Mucosa of rectum (tissue), 2 donors: ENCODE results near the gene GNG7.
"Not testable (repeated sequence)": the region's sequence is repeated elsewhere in the genome, so short reads cannot be mapped to it uniquely, and the experiment has no call there.

Source experiments
- H3K27ac ChIP-seq, 2 donors: one replicate each; pipeline ENCODE4 v1.7.0; 2013; ENCODE audit warnings: inconsistent platforms in 2 of 2, low read depth in 2 of 2, low read length in 2 of 2
- H3K27me3 ChIP-seq, 2 donors: one replicate each; pipeline ENCODE4 v1.7.0; 2013; ENCODE audit warnings: low read length in 2 of 2; ENCODE audit not compliant: control insufficient read depth in 2 of 2, insufficient read depth in 2 of 2
- H3K36me3 ChIP-seq, 2 donors: one replicate each; pipeline ENCODE4 v1.7.0; 2013; ENCODE audit warnings: low read length in 2 of 2; ENCODE audit not compliant: control insufficient read depth in 2 of 2, insufficient read depth in 2 of 2
- H3K4me1 ChIP-seq, 2 donors: one replicate each; pipeline ENCODE4 v1.7.0; 2013; ENCODE audit warnings: low read length in 2 of 2, mild to moderate bottlenecking in 1 of 2; ENCODE audit not compliant: control insufficient read depth in 2 of 2, insufficient read depth in 2 of 2
- H3K4me3 ChIP-seq, 2 donors: one replicate each; pipeline ENCODE4 v1.7.0; 2013; ENCODE audit warnings: low read length in 2 of 2
- H3K9ac ChIP-seq, 2 donors: one replicate each; pipeline ENCODE4 v1.7.0; 2013; ENCODE audit warnings: low read length in 2 of 2, low read depth in 1 of 2, mild to moderate bottlenecking in 1 of 2
- H3K9me3 ChIP-seq, 2 donors: one replicate each; pipeline ENCODE4 v1.7.0; 2013; ENCODE audit warnings: low read length in 2 of 2; ENCODE audit not compliant: control insufficient read depth in 2 of 2
- donor health status: healthy.
- donor health status: Normal muscosa, but diverticular disease.

Gene GNG7

DNA sequence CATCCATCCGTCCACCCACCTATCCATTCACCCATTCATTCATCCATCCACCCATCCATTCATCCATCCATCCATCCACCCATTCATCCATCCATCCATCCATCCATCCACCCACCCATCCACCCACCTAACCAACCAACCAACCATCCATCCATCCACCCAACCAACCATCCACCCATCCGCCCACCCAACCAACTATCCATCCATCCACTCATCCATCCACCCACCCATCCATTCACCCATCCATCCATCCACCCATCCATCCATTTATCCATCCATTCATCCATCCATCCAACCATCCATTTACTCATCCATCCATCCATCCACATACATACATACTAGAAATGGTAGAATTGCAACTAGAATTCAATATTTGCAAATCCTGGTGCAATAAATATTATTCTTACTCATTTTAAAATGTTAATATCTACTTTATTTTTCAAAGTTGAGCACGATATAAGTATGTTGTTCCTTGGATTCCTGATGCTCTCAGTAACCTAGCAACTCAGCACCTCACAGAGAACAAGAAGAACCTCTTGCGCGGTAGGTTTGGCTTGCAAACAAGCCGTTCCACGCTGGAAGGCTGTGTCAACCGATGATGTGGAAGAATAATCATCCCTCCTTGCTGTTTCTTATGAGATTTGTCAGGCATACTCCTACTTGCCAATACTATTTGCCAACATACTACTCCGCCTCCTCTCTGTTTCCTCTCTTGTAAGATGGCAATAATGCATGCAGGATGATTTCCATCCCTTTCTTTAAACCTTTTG, 111.7 kb downstream of the GNG7 start:
- Histone ChIP-seq H3K36me3 (no peaks in the 10 kb centered on the region), H3K4me3 (no peak overlapping the region), H3K27ac (no peak overlapping the region), H3K9ac (no peak overlapping the region), H3K4me1 (peaks cover 5 to 6% of the 10 kb centered on the region in 2 donors), H3K9me3 (no peaks in the 10 kb centered on the region), H3K27me3 (no peaks in the 10 kb centered on the region)

DNA sequence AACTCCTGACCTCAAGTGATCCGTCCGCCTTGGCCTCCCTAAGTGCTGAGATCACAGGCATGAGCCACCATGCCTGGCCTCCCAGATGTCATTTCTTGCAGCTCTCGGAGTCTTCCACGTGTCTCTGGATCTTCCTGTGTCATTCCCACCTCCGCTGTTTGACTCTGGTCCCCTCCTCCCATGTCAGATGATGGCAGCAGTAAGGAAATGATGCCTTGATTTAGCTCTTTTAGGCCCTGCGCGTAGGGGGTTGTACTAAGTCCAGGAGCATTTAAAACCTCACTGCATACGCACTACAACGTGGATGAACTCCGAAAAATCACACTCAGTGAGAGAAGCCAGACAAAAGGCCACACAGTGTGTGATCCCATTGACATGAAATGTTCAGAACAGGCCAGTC, 113.1 kb downstream of the GNG7 start:
- peaks cover 5 to 6% of the 10 kb centered on the region in 2 donors for H3K4me1 ChIP-seq
- H3K9ac ChIP-seq = no peak overlapping the region
- H3K36me3 ChIP-seq = no peaks in the 10 kb centered on the region
- H3K4me3 ChIP-seq = no peak overlapping the region
- no peak overlapping the region for H3K27ac ChIP-seq
- H3K9me3 ChIP-seq = no peaks in the 10 kb centered on the region
- no peaks in the 10 kb centered on the region for H3K27me3 ChIP-seq

DNA sequence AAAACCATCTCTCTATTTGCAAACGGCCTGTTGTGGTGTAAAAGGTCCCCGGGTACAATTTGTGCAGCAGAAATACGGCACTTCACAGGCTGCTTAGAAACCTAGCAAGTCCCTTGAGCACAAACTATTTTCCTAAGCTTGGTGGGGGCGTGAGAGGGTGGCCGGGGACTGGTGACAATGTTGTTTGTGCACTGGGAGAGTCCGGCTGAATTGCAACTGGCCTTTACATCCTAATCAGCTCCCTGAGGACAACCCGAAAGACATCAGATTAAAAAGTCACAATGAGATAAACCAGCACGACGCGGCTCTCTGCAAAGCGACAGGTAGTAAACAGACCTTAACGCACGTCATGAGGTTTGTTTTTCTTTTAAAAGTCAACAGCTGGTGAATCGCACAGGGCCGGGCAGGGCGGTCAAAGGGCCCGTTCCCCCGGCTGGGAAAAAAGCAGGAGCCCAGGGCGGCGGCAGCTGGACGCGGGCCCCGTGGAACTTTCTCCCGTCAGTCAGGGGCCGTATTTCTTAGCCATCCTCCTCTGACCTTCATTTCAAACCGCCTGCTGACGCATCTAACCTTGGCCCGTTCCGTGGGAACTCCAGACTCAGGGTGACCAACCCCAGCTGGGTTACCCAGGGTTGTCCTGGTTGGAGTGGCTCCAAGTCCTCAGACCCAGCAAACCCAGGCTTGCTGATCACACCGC, 114.3 kb downstream of the GNG7 start:
- H3K36me3 ChIP-seq = no peaks in the 10 kb centered on the region
- H3K4me3 ChIP-seq = peak overlapping the region in 1 of 2 donors; percentile 50
- H3K27me3 ChIP-seq = no peaks in the 10 kb centered on the region
- peak overlapping the region; percentile 23 to 30 for H3K27ac ChIP-seq
- H3K4me1 ChIP-seq = peaks cover 5 to 6% of the 10 kb centered on the region in 2 donors
- H3K9me3 ChIP-seq = no peaks in the 10 kb centered on the region
- peak overlapping the region; percentile 34 to 41 for H3K9ac ChIP-seq

DNA sequence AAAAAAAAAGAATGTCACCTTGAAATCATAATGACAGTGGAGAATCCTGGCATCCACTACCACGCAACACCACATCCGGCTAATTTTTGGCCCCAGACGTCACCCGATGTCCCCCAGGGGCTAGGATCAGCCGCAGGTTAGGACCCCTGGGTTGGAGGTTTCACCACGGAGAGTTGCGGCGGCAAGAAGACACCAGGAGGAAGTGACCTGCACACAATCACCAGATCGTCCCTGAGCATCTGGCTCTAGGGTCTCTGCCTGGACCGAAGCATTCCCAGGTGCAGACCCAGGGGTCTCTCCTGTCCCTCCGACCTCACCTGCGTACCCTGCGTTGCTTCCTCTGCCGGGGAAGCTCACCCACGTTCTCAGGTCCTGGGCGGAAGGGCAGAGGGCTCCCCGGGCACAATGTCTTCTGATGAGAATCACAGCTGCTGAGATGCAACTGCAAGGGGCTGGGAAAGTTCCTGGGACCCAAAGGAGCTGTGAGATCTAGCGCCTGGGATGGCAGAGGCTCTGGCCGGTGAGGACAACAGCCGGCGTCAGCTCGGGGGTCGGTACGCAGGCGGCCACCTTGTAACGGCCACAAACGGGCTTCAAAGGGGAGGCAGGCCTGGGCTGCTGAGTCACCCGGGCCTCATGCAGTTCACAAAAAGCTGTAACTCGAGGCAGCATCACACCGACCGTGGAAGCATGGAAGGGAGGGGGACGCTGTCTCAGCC, 115.3 kb downstream of the GNG7 start:
- Histone ChIP-seq H3K9ac (no peak overlapping the region), H3K4me1 (peaks cover 5 to 6% of the 10 kb centered on the region in 2 donors), H3K36me3 (no peaks in the 10 kb centered on the region), H3K4me3 (no peak overlapping the region), H3K27ac (peak overlapping the region in 1 of 2 donors; percentile 16), H3K27me3 (no peaks in the 10 kb centered on the region), H3K9me3 (no peaks in the 10 kb centered on the region)

DNA sequence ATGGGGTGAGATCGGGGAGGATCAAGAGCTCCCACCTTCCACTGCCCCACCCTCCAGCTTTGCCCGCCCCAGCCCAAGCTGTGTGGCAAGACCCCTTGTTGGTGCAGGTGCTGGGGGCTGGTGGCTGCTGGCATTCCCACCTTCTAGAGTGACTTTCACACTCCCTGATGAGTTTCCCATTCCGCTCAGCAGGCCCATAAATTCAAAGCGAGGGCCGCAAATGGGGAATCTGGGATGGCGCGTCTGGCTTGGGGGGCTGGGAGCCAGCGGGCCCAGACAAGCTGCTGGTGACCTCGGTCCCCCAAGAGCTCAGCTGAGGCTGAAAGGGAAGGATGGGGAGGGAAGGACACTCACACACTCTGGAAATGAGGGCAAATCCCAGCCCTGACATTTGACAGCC, 116.3 kb downstream of the GNG7 start:
- Histone ChIP-seq H3K36me3 (no peaks in the 10 kb centered on the region), H3K27ac (no peak overlapping the region), H3K4me3 (no peak overlapping the region), H3K9me3 (no peaks in the 10 kb centered on the region), H3K27me3 (no peaks in the 10 kb centered on the region), H3K4me1 (peaks cover 5 to 6% of the 10 kb centered on the region in 2 donors), H3K9ac (no peak overlapping the region)

DNA sequence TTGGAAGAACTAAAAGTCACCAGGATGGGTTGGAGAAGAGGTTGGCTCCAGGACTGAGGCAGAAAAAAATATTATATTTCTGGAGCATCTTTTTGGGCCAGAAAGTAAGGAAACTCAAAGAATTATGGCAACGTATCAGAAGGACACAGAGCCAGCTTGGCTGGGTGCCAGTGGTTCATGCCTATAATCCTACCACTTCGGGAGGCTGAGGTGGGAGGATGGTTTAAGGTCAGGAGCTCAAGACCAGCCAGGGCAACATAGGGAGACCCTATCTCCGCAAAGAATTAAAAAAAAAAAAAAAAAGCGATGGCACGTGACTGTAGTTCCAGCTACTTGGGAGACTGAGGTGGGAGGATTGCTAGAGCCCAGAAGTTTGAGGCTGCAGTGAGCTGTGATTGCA, 118.5 kb downstream of the GNG7 start:
- Histone ChIP-seq H3K9ac (no peak overlapping the region), H3K36me3 (no peaks in the 10 kb centered on the region), H3K27me3 (no peaks in the 10 kb centered on the region), H3K27ac (no peak overlapping the region), H3K4me1 (peaks cover 12 to 14% of the 10 kb centered on the region in 2 donors), H3K9me3 (no peaks in the 10 kb centered on the region), H3K4me3 (no peak overlapping the region)

DNA sequence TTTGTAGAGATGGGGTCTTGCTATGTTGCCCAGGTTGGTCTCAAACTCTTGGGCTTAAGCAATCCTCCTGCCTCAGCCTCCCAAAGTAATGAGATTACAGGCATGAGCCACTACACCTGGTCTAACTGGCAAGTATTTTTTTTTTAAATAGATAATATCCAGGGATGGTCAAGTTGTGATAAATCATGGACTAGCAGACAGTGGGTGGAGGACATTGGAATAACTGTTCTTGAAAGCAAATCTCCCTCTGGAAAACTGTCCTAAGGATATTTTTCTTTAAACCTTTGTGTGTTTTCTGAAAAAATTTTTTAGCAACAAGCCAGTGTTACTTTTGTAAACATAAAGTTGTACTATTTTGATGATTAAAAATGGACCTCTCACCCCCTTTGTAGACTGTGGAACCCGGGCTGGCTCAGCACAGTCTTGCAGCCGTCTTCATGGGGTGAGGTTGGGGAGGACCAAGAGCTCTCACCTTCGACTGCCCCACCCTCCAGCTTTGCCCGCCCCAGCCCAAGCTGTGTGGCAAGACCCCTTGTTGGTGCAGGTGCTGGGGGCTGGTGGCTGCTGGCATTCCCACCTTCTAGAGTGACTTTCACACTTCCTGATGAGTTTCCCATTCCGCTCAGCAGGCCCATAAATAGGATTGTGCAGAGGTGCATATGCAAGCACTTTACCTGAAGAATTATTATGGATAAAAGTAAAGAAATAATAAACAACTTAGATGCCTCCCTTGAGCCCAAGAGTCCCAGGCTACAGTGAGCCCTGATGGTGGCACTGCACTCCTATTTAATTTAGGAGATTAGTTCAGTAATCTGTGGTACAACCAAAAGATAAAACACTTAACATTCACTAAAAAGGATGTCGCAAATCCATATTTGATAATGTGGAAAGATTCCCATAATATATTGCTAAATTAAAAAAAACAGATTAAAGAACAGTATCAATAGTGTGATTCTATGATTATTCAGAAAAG, 119.2 kb downstream of the GNG7 start:
- Histone ChIP-seq H3K36me3 (no peaks in the 10 kb centered on the region), H3K4me1 (peaks cover 15 to 17% of the 10 kb centered on the region in 2 donors), H3K9me3 (no peaks in the 10 kb centered on the region), H3K27ac (no peak overlapping the region), H3K9ac (no peak overlapping the region), H3K4me3 (no peak overlapping the region), H3K27me3 (no peaks in the 10 kb centered on the region)

DNA sequence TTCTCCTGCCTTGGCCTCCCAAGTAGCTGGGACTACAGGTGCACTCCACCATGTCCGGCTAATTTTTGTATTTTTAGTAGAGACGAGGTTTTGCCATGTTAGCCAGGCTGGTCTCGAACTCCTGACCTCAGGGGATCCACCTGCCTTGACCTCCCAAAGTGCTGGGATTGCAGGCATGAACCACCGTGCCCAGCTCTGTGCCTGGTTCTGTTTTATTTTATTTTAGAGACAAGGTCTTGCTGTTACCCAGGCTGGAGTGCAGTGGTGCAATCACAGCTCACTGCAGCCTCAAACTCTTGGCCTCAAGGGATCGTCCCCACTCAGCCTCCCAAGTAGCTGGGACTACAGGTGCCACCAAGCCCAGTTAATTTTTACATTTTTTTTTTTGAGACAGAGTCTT, 122.1 kb downstream of the GNG7 start:
- not testable (repeated sequence) for H3K27ac ChIP-seq, H3K27me3 ChIP-seq, H3K36me3 ChIP-seq, H3K4me3 ChIP-seq, H3K9me3 ChIP-seq, H3K9ac ChIP-seq
- peaks cover 21 to 37% of the 10 kb centered on the region in 2 donors for H3K4me1 ChIP-seq

DNA sequence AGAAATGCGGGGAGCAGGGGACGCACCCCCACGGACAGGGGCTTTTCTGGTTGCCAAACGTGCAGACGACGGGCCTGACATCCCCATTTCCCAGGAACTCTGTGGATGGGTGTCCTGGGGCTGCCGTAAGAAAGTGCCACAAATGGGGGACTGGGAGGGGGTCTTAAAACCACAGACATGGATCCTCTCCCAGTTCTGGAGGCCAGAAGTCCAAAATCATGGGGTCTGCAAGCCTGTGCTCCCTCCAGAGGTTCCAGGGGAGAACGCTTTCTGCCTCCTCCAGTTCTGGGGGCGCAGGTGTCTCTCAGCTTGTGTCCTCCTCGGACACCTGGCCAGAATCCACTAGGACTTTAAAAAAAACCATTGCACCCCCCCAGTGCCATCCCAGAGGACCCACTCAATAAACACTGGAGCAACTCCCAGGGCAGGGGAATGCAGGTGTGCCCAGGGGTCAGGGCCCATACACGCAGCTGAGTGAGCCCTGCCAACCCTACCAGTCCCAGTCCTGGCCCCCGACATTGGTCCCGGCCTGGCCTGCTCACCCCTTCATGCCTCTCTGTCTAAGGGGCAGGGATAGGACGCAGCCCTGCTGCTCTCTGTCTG, 122.7 kb downstream of the GNG7 start:
- Histone ChIP-seq H3K27ac (peak overlapping the region; percentile 48 to 62), H3K9ac (peak overlapping the region in 1 of 2 donors; percentile 65), H3K9me3 (no peaks in the 10 kb centered on the region), H3K4me1 (peaks cover 21 to 37% of the 10 kb centered on the region in 2 donors), H3K27me3 (no peaks in the 10 kb centered on the region), H3K36me3 (no peaks in the 10 kb centered on the region), H3K4me3 (peak overlapping the region in 1 of 2 donors; percentile 55)
